Suppressor macrophage (primary cell): ENCODE measurements around the gene GSTP1.
"Not testable (repeated sequence)": the region's sequence is repeated elsewhere in the genome, so short reads cannot be mapped to it uniquely, and the experiment has no call there.

Experiments
- DNase-seq, 4 experiments: peaks; one replicate each; pipeline ENCODE4 v3.0.0-alpha.2; 2020 to 2022
- total RNA-seq, 17 experiments: gene quantifications; one replicate each; lab custom pipeline; 2026; ENCODE audit warnings: mixed read lengths in 6 of 17, inconsistent platforms in 3 of 17; lab: John Stamatoyannopoulos, UW

Gene GSTP1
- 75.8 to 225 (median 140) reads per million in 17 experiments for total RNA-seq

GRCh38 chr11:67583247-67584204 lies at the start of gene GSTP1:
GSTP1 (plus strand) TSS chr11:67583812; CDS start chr11:67583844, 32 bp downstream.
- peak; percentile 86 to 94 (median 90) for DNase-seq

GRCh38 chr11:67534070-67534679 lies 49.4 kb upstream of the GSTP1 start:
- no peak for DNase-seq

- no peak for DNase-seq
Measured at GRCh38 chr11:67535561-67535960, 48.1 kb upstream of the GSTP1 start.

- no peak for DNase-seq
Measured at GRCh38 chr11:67538306-67538705, 45.3 kb upstream of the GSTP1 start.

- no peak for DNase-seq
Measured at GRCh38 chr11:67538823-67539505, 44.6 kb upstream of the GSTP1 start.

GRCh38 chr11:67539550-67539949 lies 44.1 kb upstream of the GSTP1 start:
- DNase-seq, result no peak

- no peak for DNase-seq
Measured at GRCh38 chr11:67541198-67541597, 42.4 kb upstream of the GSTP1 start.

- no peak for DNase-seq
Measured at GRCh38 chr11:67542169-67542568, 41.4 kb upstream of the GSTP1 start.

- no peak for DNase-seq
Measured at GRCh38 chr11:67542971-67543370, 40.6 kb upstream of the GSTP1 start.

GRCh38 chr11:67543585-67543984 lies 40.0 kb upstream of the GSTP1 start:
- no peak for DNase-seq

GRCh38 chr11:67544616-67545242 lies 38.9 kb upstream of the GSTP1 start:
- no peak for DNase-seq

- DNase-seq, result no peak
Measured at GRCh38 chr11:67545280-67545679, 38.3 kb upstream of the GSTP1 start.

GRCh38 chr11:67548112-67548511 lies 35.5 kb upstream of the GSTP1 start:
- DNase-seq, result not testable (repeated sequence)

GRCh38 chr11:67548555-67549110 lies 35.0 kb upstream of the GSTP1 start:
- no peak for DNase-seq

GRCh38 chr11:67551127-67551526 lies 32.5 kb upstream of the GSTP1 start:
- no peak for DNase-seq

GRCh38 chr11:67551697-67552096 lies 31.9 kb upstream of the GSTP1 start:
- not testable (repeated sequence) for DNase-seq

GRCh38 chr11:67556244-67556643 lies 27.4 kb upstream of the GSTP1 start:
- no peak for DNase-seq

GRCh38 chr11:67558084-67558772 lies 25.4 kb upstream of the GSTP1 start:
- DNase-seq, result no peak

- DNase-seq, result no peak
Measured at GRCh38 chr11:67561971-67562619, 21.5 kb upstream of the GSTP1 start.

GRCh38 chr11:67562963-67563704 lies 20.5 kb upstream of the GSTP1 start:
- no peak for DNase-seq
